Measurements from ENCODE around the gene TAT. TPM values are rescaled to one million over a fixed set of nuclear protein-coding genes. Genes with fewer than 3 reads are reported as not detected.
"Not testable (repeated sequence)": the region's sequence is repeated elsewhere in the genome, so short reads cannot be mapped to it uniquely, and the experiment has no call there.

TAT gene
- total RNA-seq, 1 experiment from 2014 or later: not detected

- Mint-ChIP-seq H3K36me3 (ENCODE audit: insufficient read depth, unreplicated experiment) (peaks cover 17% of the 10 kb centered on the region), H3K27ac (ENCODE audit: unreplicated experiment) (no peak overlapping the region), H3K9me3 (ENCODE audit: low read depth, unreplicated experiment) (peaks cover 4% of the 10 kb centered on the region), H3K4me1 (ENCODE audit: low read depth, unreplicated experiment) (peaks cover 13% of the 10 kb centered on the region), H3K4me3 (ENCODE audit: low read depth, unreplicated experiment) (no peak overlapping the region), H3K27me3 (ENCODE audit: unreplicated experiment) (no peaks in the 10 kb centered on the region)
- TF ChIP-seq CTCF (IDR thresholded peaks at IDR 0.05; ENCODE audit: unreplicated experiment): no peak
- no peak for DNase-seq
- no TSS peak for BruUV-seq (replicated peaks)
- CTCF ChIA-PET: no interaction called here
- intact Hi-C loops (cut with micrococcal nuclease; ENCODE audit: unreplicated experiment): loop anchor here (10.0 kb wide), 1 partner anchor 182 kb away; no protein-coding TSS in a partner anchor
These were observed 14.3 kb downstream of the TAT start for GRCh38 chr16:71562552-71562951.

DNA sequence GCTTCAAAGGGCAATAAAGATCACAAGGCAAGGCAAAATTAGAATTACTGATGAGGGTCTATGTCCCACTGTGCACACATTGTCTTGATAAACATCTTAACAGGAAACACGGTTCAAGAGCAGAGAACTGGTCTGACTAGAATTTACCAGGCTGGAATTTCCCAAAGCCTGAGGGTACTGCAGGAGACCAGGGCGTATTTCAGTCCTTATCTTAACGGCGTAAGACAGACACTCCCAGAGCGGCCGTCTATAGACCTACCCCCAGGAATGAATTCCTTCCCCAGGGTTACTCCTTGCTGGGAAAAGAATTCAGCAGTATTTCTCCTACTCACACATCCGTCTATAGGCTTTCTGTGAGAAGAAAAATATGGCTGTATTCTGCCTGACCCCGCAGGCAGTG lies 15.0 kb downstream of the TAT start:
- H3K27ac Mint-ChIP-seq (ENCODE audit: unreplicated experiment); CTCF ChIA-PET; H3K4me3 Mint-ChIP-seq (ENCODE audit: low read depth, unreplicated experiment); BruUV-seq (replicated peaks); DNase-seq; H3K27me3 Mint-ChIP-seq (ENCODE audit: unreplicated experiment); H3K9me3 Mint-ChIP-seq (ENCODE audit: low read depth, unreplicated experiment): not testable (repeated sequence)
- peaks cover 17% of the 10 kb centered on the region for H3K36me3 Mint-ChIP-seq (ENCODE audit: insufficient read depth, unreplicated experiment)
- peaks cover 13% of the 10 kb centered on the region for H3K4me1 Mint-ChIP-seq (ENCODE audit: low read depth, unreplicated experiment)
- intact Hi-C loops (cut with micrococcal nuclease; ENCODE audit: unreplicated experiment): loop anchor here (10.0 kb wide), 1 partner anchor 183 kb away; no protein-coding TSS in a partner anchor

DNA sequence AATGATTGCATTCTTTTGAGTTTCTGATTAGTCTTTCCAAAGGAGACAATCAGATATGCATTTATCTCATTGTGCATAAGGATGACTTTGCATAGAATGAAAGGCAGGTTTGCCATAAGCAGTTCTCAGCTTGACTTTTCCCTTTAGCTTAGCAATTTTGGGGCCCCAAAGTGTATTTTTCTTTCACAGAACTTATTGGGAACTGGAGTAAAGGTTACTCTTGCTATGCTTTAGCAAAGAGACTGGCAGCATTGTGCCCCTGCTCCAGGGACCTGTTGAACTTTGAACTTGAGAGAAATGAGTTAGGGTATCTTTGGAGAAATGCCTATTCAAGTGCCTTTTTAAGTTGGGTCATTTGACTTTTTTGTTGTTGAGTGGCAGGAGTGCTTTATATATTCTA lies 17.0 kb downstream of the TAT start:
- intact Hi-C loops (cut with micrococcal nuclease; ENCODE audit: unreplicated experiment): loop anchor here (10.0 kb wide), 1 partner anchor 185 kb away; no protein-coding TSS in a partner anchor
- no peak for DNase-seq
- Mint-ChIP-seq H3K36me3 (ENCODE audit: insufficient read depth, unreplicated experiment) (peaks cover 6% of the 10 kb centered on the region), H3K27ac (ENCODE audit: unreplicated experiment) (no peak overlapping the region), H3K27me3 (ENCODE audit: unreplicated experiment) (no peaks in the 10 kb centered on the region), H3K9me3 (ENCODE audit: low read depth, unreplicated experiment) (peaks cover 4% of the 10 kb centered on the region), H3K4me3 (ENCODE audit: low read depth, unreplicated experiment) (no peak overlapping the region), H3K4me1 (ENCODE audit: low read depth, unreplicated experiment) (no peaks in the 10 kb centered on the region)
- CTCF ChIA-PET: no interaction called here
- TF ChIP-seq CTCF (IDR thresholded peaks at IDR 0.05; ENCODE audit: unreplicated experiment): no peak
- no TSS peak for BruUV-seq (replicated peaks)

DNA sequence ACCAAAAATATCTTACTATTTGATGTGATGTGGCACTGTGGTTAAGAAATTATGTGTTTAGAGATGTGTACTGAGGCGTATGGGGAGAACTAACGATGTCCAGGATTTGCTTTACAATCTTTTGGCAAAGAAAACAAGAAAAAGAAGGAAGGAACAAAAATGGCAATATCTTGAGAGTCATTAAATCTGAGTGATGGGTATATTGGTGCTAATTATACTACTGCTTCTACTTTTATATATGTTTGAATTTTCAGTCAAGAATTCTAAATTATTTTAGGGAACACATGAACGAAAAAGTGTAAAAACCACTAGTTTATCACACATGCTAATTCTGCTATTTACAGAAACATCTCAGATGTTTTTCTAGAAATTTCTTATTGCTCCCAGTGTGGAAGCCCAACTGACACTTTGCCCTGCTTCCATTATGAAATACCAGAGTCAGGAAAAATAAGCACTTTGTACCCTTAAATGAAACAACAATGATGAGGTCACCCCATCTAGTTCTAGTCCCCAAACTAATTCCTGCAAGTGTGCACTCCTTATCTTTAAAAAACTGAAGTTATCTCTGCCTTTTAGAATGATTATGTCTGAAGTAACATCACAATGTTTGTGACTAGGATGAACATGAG lies 18.8 kb downstream of the TAT start:
- CTCF ChIA-PET: no interaction called here
- BruUV-seq (replicated peaks): no TSS peak
- intact Hi-C loops (cut with micrococcal nuclease; ENCODE audit: unreplicated experiment): no loop called here
- no peak for DNase-seq
- Mint-ChIP-seq H3K4me3 (ENCODE audit: low read depth, unreplicated experiment) (no peak overlapping the region), H3K9me3 (ENCODE audit: low read depth, unreplicated experiment) (peaks cover 4% of the 10 kb centered on the region), H3K36me3 (ENCODE audit: insufficient read depth, unreplicated experiment) (no peaks in the 10 kb centered on the region), H3K27me3 (ENCODE audit: unreplicated experiment) (no peaks in the 10 kb centered on the region), H3K27ac (ENCODE audit: unreplicated experiment) (no peak overlapping the region), H3K4me1 (ENCODE audit: low read depth, unreplicated experiment) (peaks cover 2% of the 10 kb centered on the region)
- no peak for TF ChIP-seq CTCF (IDR thresholded peaks at IDR 0.05; ENCODE audit: unreplicated experiment)

GRCh38 chr16:71557299-71557698 lies 19.6 kb downstream of the TAT start:
- Mint-ChIP-seq H3K4me3 (ENCODE audit: low read depth, unreplicated experiment) (no peak overlapping the region), H3K4me1 (ENCODE audit: low read depth, unreplicated experiment) (peaks cover 9% of the 10 kb centered on the region), H3K36me3 (ENCODE audit: insufficient read depth, unreplicated experiment) (no peaks in the 10 kb centered on the region), H3K27ac (ENCODE audit: unreplicated experiment) (no peak overlapping the region), H3K27me3 (ENCODE audit: unreplicated experiment) (no peaks in the 10 kb centered on the region), H3K9me3 (ENCODE audit: low read depth, unreplicated experiment) (peaks cover 4% of the 10 kb centered on the region)
- no peak for DNase-seq
- TF ChIP-seq CTCF (IDR thresholded peaks at IDR 0.05; ENCODE audit: unreplicated experiment): no peak
- CTCF ChIA-PET: interaction anchor here (0.6 kb wide), 1 partner anchor 1590 kb away, joined by 6 read pairs; no protein-coding TSS in a partner anchor
- intact Hi-C loops (cut with micrococcal nuclease; ENCODE audit: unreplicated experiment): no loop called here
- BruUV-seq (replicated peaks): no TSS peak

Data from Calu3 (cell line).